NCI-H2029 (cell line): ENCODE results near the gene GSG1L.
"Not testable (repeated sequence)": the region's sequence is repeated elsewhere in the genome, so short reads cannot be mapped to it uniquely, and the experiment has no call there.

Experiments used
- DNase-seq: peaks from one replicate; lab custom pipeline; 2025; lab: John Stamatoyannopoulos, UW

Gene GSG1L

DNA sequence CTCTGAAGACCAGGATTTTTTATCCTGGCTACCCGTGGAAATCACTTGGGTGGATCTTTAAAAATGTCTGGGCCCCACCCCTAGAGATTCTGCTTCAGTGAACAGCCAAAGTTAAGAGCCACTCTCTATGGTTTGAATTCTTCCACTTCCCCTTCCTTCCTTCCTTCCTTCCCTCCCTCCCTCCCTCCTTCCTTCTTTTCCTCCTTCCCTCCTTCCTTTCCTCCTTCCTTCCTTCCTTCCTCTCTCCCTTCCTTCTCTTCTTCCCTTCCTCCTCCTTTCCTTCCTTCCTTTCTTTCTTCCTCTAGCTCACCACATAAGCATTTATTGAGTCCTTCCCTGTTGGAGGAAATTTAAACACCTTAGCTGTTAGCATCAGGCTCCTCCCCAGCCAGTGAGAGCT, 310.0 kb downstream of the GSG1L start:
- no peak for DNase-seq

DNA sequence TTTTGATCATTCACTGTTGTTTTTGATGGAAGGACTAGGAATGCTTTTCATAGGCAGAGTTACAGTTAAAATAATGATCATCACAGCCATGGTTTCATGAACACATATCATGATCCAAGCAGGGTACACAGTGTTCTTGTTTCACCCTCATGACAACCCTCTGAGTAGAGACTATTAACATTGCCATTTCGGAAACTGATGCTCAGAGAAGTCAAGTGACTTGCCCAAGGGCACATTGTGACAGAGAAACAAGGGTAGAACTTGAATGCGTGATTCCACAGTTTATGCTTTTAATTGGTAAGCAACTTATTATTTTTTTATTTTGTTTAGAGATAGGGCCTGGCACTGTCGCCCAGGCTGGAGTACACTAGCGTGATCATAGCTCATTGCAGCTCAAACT, 311.3 kb downstream of the GSG1L start:
- no peak for DNase-seq

DNA sequence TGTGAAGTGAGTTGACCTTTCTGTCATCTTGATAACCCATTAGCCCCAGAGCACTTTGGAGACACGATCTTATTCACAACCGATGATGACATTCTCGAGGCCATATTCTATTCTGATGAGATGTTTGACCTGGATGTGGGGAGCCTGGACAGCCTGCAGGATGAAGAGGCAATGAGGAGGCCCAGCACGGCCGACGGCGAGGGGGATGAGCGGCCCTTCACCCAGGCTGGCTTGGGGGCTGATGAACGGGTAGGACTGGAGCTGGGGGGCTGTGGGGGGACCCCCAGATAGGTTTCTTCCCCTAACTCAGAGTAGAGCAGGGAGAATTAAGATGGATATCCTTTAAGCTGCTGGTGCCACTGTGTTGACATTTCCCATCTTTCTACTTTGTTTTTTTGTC, 311.8 kb downstream of the GSG1L start:
- DNase-seq, result no peak

DNA sequence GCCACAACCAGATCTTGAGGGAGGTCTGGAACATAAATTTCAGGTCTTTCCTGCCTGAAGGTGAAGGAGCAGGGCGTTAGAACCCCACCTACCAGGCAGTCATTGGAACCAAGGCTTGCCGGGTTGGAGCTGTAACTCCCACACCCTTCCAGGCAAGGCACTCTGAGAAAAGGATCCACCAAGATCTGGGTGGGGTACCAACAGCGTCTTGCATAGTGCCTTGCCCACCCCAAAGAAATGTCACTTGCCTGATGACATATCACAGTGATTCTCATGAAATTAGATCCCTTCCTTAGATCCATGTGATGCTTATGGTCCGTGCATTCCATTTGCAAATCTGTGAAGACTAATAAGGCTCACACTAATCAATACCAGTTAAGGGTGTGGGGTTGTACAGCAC, 312.3 kb downstream of the GSG1L start:
- DNase-seq, result no peak

DNA sequence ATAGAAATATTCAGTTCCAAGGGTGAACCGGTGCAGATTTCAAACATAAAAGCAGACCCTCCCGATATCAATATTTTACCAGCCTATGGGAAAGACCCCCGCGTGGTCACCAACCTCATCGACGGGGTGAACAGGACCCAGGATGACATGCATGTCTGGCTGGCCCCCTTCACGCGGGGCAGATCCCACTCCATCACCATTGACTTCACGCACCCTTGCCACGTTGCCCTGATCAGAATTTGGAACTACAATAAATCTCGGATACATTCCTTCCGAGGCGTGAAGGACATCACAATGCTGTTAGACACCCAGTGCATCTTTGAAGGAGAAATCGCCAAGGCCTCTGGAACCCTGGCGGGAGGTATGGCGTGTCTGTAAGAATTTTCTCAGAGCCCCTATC, 313.6 kb downstream of the GSG1L start:
- no peak for DNase-seq

DNA sequence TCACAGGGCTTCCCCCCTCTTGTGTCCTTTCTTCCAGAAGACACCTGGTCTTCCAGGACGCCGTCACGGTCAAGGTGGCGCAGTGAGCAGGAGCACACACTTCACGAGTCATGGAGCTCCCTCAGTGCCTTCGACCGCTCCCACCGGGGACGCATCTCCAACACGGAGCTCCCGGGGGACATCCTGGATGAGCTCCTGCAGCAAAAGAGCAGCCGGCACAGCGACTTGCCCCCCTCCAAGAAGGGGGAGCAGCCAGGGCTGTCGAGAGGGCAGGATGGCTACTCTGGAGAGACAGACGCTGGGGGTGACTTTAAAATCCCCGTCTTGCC, 314.0 kb downstream of the GSG1L start:
- no peak for DNase-seq

DNA sequence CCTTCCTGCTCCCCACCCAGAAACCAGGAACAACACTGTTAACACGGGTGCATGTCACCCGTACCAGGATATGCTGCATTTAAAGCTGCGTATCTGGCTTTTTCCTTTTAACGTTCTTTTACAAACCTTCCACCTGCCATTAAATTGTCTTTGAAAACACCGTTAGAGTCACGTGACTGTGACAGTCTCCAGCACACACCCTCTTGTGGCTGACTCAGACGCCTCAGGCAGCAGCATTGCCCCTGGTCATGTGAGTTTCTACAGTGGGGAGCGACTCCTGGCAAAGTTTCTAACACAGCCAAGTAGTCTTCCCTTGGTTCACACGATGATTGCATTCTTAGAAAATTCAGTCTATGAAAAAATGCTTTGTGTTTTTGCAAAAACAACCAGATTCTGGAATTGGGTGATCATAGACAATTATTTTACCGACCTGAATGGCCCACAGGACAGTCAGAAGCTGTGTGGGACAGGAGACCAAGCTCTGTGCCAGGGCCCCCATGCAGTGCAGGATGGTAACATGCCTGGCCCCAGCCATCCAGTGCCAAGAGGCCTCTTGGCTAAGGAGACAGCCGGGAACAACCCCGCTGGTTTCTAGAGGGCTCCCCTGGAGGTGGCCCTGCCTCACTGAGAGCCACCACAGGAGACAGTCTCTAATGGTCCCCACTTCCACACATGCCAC, 314.5 kb downstream of the GSG1L start:
- no peak for DNase-seq

DNA sequence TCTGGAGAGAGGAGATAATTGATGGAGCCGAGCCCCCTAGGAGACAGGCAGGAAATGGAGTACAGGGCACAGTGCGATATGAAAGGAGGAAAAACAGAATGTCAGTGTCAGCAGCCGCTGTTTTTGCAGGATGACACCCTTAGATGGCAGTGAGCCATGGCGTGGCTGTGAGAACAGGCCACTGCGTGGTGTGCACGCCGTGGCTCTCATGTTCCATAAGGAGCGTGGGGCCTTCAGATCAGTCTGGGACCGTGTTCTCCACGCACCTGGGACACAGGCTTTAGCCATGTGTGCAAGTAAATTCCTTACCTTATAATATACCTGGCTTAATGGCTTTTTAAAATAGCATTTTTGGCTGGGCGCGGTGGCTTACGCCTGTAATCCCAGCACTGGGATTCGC, 315.6 kb downstream of the GSG1L start:
- DNase-seq, result no peak

DNA sequence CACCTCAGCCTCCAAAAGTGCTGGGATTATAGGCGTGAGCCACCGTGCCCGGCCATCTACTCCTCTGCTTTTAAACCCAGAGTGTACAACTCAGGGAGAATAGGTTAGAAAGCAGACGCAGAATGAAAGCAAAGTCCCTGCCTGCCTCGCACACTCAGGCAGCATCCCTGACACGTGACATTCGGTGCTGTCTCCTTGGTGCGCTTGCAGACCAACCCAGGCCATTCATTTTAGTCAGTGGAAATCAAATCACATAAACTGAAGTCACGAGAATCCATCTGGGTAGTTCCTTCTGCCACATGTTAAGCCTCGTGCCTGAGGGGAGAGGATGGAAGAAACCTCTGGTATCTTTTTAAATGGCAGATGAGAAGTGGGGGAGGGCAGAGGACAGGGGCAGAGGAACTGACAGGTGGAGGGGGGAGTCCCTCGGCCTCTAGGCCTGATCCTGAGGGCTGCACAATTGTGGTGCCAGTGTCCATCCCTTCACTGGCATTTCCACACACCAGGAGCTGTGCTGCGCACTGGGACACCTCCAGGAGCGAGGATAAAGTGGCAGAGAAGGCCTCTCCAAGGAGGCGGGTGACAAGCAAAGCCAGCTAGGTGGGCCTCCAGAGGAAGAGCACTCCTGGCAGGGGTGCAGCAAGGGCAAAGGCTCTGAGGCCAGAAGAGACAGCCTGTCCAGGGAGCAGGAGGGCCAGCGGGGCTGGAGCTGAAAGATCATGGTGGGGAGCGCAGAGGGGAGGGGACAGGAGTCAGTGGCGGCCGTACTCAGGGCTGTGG, 317.2 kb downstream of the GSG1L start:
- DNase-seq, result no peak

DNA sequence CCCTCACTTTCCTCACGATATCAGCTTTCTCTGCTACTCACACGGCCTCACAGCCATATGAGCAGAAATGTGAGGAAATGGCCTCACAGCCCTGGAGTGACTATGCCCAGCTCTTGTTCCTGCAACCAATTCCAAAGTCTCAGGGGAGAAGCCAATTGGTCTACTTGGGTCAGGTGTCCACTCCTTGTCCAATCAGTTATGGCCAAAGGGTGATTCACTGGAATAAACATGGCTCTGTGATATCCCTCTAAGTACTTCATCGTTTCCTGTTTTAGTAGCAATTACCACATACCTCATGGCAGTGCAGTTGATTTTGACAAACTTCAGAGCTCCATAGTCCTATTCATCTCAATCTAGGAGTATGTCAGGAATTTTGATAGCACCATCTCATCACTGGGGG, 318.2 kb downstream of the GSG1L start:
- no peak for DNase-seq

DNA sequence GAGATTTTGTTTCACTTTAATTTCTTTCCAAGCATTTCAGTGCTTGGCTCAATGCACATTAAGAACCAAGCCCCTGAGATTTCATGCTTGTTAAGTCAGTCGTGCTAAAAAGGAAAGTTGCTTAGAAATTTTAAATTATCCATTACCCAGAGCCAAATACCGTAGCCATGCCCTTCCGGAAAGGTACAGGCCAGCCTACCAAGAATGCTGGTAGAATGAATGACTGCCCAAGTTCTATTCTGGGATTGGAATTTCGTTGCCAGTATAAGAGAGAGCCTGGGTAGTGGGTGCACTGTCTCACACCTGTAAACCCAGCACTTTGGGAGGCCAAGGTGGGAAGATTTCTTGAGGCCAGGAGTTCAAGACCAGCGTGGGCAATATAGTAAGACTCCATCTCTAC, 319.6 kb downstream of the GSG1L start:
- DNase-seq, result no peak

DNA sequence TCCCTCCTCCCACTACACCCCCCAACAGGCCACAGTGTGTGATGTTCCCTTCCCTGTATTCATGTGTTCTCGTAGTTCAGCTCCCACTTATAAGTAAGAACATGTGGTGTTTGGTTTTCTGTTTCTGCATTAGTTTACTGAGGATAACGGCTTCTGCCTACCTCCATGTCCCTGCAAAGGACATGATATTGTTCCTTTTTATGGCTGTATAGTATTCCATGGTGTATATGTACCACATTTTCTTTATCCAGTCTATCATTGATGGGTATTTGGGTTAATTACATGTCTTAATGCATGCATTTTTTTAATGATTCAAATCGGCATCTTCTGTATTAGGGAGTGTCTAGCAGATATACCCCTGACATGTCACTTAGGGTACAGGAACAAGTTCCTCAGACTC, 320.5 kb downstream of the GSG1L start:
- not testable (repeated sequence) for DNase-seq

DNA sequence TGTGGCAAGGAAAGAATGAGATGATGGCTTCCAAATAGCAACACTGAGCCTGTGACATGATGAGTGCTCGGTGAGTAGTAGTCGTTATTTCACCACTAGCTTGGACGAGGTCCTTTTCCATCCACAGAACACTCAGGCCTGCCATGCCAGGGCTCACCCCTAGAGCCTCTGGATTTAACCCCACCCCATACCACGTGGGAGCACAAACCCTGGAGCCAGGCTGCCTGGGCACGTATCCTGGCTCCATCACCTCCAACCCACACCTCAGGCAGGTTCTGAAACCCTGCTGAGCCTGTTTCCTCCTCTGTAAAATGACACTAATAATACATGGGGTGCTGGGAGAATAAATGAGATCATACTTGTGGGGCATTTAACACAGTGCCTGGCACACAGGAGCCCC, 321.2 kb downstream of the GSG1L start:
- no peak for DNase-seq

DNA sequence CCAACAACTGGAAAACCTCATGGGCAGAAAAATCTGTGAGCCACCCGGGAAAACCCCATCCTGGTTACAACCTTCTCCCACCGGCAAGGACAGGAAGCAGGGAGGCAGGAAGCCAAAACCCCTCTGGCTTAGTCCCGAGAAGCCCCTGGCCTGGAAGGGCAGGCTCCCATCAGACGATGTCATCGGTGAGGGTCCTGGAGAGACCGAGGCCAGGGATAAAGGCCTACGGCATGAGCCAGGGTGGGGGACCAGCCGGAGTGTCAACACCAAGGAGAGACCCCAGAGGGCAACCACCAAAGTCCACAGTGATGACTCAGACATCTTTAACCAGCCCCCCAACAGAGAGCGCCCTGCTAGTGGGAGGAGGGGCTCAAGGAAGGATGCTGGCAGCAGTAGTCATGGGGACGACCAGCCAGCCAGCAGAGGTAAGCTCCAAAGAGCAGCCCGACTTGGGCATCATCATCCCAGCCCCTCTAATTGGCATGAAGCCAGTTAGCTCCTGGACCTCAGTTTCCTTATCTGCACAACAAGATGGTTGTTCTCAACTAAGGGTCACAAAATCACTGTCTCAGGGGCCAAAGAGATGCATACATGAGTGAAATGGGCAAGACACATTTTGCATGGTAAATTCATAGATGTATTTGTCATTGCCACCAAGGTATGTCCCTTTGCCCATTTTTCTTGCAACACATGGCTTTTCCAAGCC, 322.9 kb downstream of the GSG1L start:
- no peak for DNase-seq

DNA sequence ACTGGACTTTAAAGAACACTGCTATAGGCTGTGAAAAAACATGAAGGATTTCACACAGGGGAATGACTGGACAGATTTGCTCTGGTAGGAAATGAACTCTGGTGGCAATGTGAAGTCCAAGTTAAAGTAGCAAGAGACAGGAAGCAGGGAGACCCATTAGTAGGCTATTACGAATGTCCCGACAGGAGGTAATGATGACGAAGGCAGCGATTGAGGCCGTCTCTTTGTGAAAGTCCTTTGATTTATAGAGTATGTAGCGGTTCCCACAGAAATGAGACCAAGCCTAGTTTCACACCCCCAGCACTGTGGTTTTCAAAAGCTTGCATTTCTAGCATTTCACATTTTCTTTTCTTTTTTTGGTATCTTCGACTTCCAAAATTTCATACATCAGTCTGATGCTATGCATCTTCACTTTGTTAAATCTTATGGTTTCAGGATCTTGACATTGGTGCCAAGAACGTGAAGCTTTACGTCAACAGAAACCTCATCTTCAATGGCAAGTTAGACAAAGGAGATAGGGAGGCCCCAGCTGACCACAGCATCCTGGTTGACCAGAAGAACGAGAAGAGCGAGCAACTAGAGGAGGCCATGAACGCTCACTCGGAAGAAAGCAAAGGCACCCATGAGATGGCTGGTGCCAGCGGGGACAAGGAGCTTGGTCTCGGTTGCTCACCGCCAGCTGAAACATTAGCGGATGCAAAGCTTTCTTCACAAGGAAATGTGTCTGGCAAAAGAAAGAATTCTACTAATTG, 323.7 kb downstream of the GSG1L start:
- no peak for DNase-seq

DNA sequence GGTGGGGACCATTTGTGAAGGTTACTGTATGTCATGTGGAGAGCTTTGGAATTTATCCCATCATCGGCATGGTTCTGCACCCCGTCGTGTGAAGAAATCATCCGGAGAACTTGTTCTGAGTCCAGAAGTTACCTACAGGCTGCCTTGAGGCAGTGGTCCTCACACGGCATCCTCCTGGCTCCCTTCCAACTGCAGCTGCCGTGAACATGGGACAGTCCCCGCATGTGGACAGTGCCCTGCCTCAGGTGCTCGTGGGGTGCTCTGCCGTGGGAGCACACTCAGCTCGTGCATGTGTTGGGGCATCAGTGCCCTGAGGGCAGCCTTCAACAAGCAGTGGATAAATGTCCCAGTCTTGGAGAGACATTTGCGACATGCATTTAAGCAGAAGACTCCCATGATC, 324.9 kb downstream of the GSG1L start:
- no peak for DNase-seq
